OCI-LY7 (cell line): ENCODE measurements around the gene RREB1. TPM values are rescaled to one million over a fixed set of nuclear protein-coding genes. Genes with fewer than 3 reads are reported as not detected.

Experiments used
- BruUV-seq: library from RNA; stranded (reverse); fragments of 400-500 nt; replicated peaks from 2 replicates; lab custom pipeline; 2021; lab: Mats Ljungman, UMichigan
- CTCF ChIA-PET: fragments of 300-600 bp; sonication (Branson Sonifier 250); formaldehyde crosslinking; loops from one replicate; lab custom pipeline; 2022; ENCODE audit warnings: antibody characterized with exemption; ENCODE audit not compliant: unreplicated experiment; lab: Charles Lee
- POLR2A ChIA-PET: fragments of 300-600 bp; sonication (Branson Sonifier 250); formaldehyde crosslinking; loops from one replicate; lab custom pipeline; 2022; ENCODE audit warnings: antibody characterized with exemption; lab: Charles Lee
- DNase-seq: peaks from one replicate; pipeline ENCODE4 v3.0.0-alpha.2; 2015; ENCODE audit warnings: low spot score
- H2AFZ ChIP-seq: fragments of 200-600 bp; sonication (generic), shearing (Covaris generic); 2 replicates; pipeline ENCODE4 v1.6.1; 2014; ENCODE audit warnings: mild to moderate bottlenecking, antibody characterized with exemption, low read length, moderate library complexity
- H3K27ac ChIP-seq: fragments of 200-600 bp; sonication (generic); 2 replicates; pipeline ENCODE4 v1.5.1; 2014; ENCODE audit warnings: mixed run types, low read depth, mild to moderate bottlenecking, moderate library complexity, low read length, inconsistent platforms; ENCODE audit not compliant: poor library complexity, severe bottlenecking
- H3K36me3 ChIP-seq: fragments of 200-600 bp; sonication (generic); 2 replicates; pipeline ENCODE4 v1.6.1; 2014; ENCODE audit warnings: mild to moderate bottlenecking, antibody characterized with exemption, low read length, moderate library complexity, mixed read lengths; ENCODE audit not compliant: insufficient read depth
- H3K4me1 ChIP-seq: fragments of 200-600 bp; sonication (generic); 2 replicates; pipeline ENCODE4 v1.5.1; 2014; ENCODE audit warnings: mild to moderate bottlenecking, low read length; ENCODE audit not compliant: insufficient read depth, poor library complexity, severe bottlenecking
- H3K4me2 ChIP-seq: fragments of 200-600 bp; sonication (generic); 2 replicates; pipeline ENCODE4 v1.6.1; 2014; ENCODE audit warnings: mild to moderate bottlenecking, low read length
- H3K4me3 ChIP-seq: fragments of 200-600 bp; sonication (generic); 2 replicates; pipeline ENCODE4 v1.5.1; 2014; ENCODE audit warnings: mild to moderate bottlenecking, low read depth, low read length; ENCODE audit not compliant: poor library complexity, severe bottlenecking
- H3K79me2 ChIP-seq: fragments of 200-600 bp; sonication (generic); 2 replicates; pipeline ENCODE4 v1.6.1; 2016; ENCODE audit warnings: low read depth, mild to moderate bottlenecking, low read length, moderate library complexity, mixed read lengths; ENCODE audit not compliant: insufficient read depth
- H3K9me2 ChIP-seq: fragments of 200-600 bp; sonication (generic); 2 replicates; pipeline ENCODE4 v1.6.1; 2016; ENCODE audit warnings: mild to moderate bottlenecking, low read length, mixed read lengths; ENCODE audit not compliant: insufficient read depth
- H3K9me3 ChIP-seq: fragments of 200-600 bp; sonication (generic); 2 replicates; pipeline ENCODE4 v1.6.1; 2014; ENCODE audit warnings: mild to moderate bottlenecking, mixed run types, low read length, mixed read lengths
- H4K20me1 ChIP-seq: fragments of 200-600 bp; sonication (generic); 2 replicates; pipeline ENCODE4 v1.6.1; 2014; ENCODE audit warnings: mild to moderate bottlenecking, antibody characterized with exemption, low read length, moderate library complexity, mixed read lengths; ENCODE audit not compliant: insufficient read depth
- EZH2phosphoT487 ChIP-seq: fragments of 200-600 bp; sonication (generic); IDR thresholded peaks from 2 replicates; pipeline ENCODE4 v1.6.1; 2018; ENCODE audit warnings: low read depth, borderline replicate concordance, mild to moderate bottlenecking, mixed run types, antibody characterized with exemption, low read length, moderate library complexity, mixed read lengths
- intact Hi-C: fragments of 100-400 bp; cut with micrococcal nuclease; formaldehyde crosslinking; loops from one replicate; pipeline ENCODE4 v1.10.0; 2022; ENCODE audit not compliant: unreplicated experiment
- total RNA-seq, 2 experiments: library from RNA; depleted of rRNA in 1 of 2; stranded (reverse); fragments of >200 nt in 1 of 2; shearing (Covaris generic) in 1 of 2; gene quantifications; 2 replicates each; pipeline ENCODE4 v1.2.3, GENCODE V29; 2014 to 2022
- TF ChIP-seq, protein P1 (sequence below): fragments of 200-600 bp; sonication (generic); conservative IDR thresholded peaks from 2 replicates; pipeline ENCODE4 v1.5.1; 2014; ENCODE audit warnings: mild to moderate bottlenecking, antibody characterized with exemption, low read length, moderate library complexity, mixed read lengths

Gene RREB1
- total RNA-seq, 2 experiments from 2014 or later = 4.4 to 7.1 TPM

DNA sequence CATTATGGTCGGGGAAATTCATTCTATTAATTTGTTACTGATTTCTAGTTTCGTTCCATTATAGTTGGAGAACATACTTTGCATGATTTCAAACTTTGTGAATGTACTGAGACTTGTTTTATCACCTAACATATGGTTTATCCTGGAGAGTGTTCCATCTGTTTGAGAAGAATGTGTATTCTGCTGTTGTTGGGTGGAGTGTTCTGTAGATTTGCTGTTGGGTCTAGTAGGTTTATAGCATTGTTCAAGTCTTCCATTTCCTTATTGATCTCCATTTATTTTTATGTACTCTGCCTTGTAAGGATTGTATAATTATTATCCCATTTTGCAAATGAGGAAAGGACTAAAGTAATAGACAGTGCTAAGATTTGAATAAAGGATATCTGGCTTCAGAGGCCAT, 85.4 kb downstream of the RREB1 start:
- Histone ChIP-seq H3K79me2 (no peaks in the 10 kb centered on the region), H3K4me1 (peaks cover 8% of the 10 kb centered on the region), H3K4me3 (no peak overlapping the region), H4K20me1 (no peaks in the 10 kb centered on the region), H3K4me2 (no peak overlapping the region), H3K9me3 (no peaks in the 10 kb centered on the region), H3K9me2 (no peaks in the 10 kb centered on the region), H2AFZ (no peak overlapping the region), H3K36me3 (no peaks in the 10 kb centered on the region), H3K27ac (no peak overlapping the region)
- no peak for DNase-seq
- intact Hi-C loops = no loop called here
- no peak for TF ChIP-seq EZH2phosphoT487
- TF ChIP-seq, protein P1, sequence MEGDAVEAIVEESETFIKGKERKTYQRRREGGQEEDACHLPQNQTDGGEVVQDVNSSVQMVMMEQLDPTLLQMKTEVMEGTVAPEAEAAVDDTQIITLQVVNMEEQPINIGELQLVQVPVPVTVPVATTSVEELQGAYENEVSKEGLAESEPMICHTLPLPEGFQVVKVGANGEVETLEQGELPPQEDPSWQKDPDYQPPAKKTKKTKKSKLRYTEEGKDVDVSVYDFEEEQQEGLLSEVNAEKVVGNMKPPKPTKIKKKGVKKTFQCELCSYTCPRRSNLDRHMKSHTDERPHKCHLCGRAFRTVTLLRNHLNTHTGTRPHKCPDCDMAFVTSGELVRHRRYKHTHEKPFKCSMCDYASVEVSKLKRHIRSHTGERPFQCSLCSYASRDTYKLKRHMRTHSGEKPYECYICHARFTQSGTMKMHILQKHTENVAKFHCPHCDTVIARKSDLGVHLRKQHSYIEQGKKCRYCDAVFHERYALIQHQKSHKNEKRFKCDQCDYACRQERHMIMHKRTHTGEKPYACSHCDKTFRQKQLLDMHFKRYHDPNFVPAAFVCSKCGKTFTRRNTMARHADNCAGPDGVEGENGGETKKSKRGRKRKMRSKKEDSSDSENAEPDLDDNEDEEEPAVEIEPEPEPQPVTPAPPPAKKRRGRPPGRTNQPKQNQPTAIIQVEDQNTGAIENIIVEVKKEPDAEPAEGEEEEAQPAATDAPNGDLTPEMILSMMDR = no peak
- no TSS peak for BruUV-seq
- POLR2A ChIA-PET = no interaction called here
- CTCF ChIA-PET = no interaction called here

DNA sequence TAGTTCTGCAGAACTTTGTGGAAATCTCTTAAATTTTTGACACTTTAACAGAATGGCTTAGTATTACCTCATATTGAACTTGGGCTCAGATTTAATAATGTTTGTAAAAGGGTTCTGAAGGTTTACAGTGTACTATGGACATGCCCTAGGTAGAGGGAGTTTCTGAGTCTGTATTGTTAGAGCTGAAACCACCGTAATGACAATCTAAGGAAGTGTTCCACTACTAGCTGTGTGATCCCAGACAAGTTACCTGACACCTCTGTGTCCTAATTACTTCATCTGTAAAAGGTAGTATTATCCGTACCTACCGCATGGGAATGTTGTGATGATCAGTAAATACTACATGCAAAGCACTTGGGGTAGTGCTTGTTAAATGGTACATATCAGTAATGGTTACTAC, 86.9 kb downstream of the RREB1 start:
- no peaks in the 10 kb centered on the region for H4K20me1 ChIP-seq
- H3K4me2 ChIP-seq = no peak overlapping the region
- no TSS peak for BruUV-seq
- H3K4me1 ChIP-seq = no peaks in the 10 kb centered on the region
- H3K27ac ChIP-seq = no peak overlapping the region
- no peak overlapping the region for H2AFZ ChIP-seq
- TF ChIP-seq, protein P1 = no peak
- no peak for TF ChIP-seq EZH2phosphoT487
- no peaks in the 10 kb centered on the region for H3K79me2 ChIP-seq
- intact Hi-C loops = no loop called here
- POLR2A ChIA-PET = no interaction called here
- H3K9me2 ChIP-seq = no peaks in the 10 kb centered on the region
- no peaks in the 10 kb centered on the region for H3K36me3 ChIP-seq
- CTCF ChIA-PET = no interaction called here
- H3K9me3 ChIP-seq = no peaks in the 10 kb centered on the region
- H3K4me3 ChIP-seq = no peak overlapping the region
- no peak for DNase-seq

DNA sequence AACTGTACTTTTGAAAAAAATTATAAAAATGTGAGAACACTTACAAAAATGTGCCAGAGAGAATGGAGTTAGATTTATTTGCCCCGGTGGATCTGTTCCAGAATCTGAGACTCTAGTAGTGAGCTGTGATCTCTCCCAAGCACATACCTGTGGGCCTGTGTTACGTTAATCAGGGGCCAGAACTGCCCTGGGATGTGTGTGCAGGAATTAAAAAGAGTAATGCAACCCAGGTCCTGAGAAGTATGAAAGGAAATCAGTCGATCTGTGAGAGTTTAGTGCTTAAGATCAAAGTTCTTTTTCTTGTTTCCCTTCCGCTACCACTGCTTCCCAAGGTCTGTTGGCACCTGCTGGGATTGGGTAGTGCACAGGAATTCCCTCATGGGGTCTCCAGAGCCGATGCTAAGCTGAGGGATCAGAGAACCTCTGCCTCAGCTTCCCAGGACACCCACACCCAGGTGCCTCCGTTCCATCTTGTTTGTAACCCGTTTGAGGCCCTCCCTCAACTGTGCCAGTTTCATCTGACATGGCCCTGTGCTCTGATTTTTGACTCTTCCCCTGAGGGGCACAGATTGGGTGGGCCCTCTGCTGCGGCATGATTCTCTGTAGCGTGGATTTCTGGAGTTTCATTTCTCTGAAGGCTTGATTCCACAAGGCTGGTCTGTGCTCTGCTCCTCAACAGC, 87.7 kb downstream of the RREB1 start:
- H4K20me1 ChIP-seq = no peaks in the 10 kb centered on the region
- no peaks in the 10 kb centered on the region for H3K4me1 ChIP-seq
- H3K4me2 ChIP-seq = no peak overlapping the region
- ChIA-PET POLR2A (no interaction called here), CTCF (no interaction called here)
- H3K27ac ChIP-seq = no peak overlapping the region
- no peaks in the 10 kb centered on the region for H3K79me2 ChIP-seq
- H3K9me2 ChIP-seq = no peaks in the 10 kb centered on the region
- no TSS peak for BruUV-seq
- intact Hi-C loops = no loop called here
- H2AFZ ChIP-seq = no peak overlapping the region
- H3K36me3 ChIP-seq = no peaks in the 10 kb centered on the region
- TF ChIP-seq, protein P1 = no peak
- no peak for TF ChIP-seq EZH2phosphoT487
- no peak overlapping the region for H3K4me3 ChIP-seq
- no peak for DNase-seq
- H3K9me3 ChIP-seq = no peaks in the 10 kb centered on the region
